Embryonic facial prominence (tissue), 1 donor: ENCODE results near the gene RACGAP1.

Source experiments
- DNase-seq: peaks from one replicate; pipeline ENCODE4 v3.0.0-alpha.2; 2016; ENCODE audit errors: extremely low spot score

RACGAP1 gene

GRCh38 chr12:49954863-49955830 is 70.1 kb downstream of the RACGAP1 start:
- no peak for DNase-seq

- no peak for DNase-seq
Observed at GRCh38 chr12:49953961-49954846, 71.1 kb downstream of the RACGAP1 start.

GRCh38 chr12:49953151-49953550 is 72.1 kb downstream of the RACGAP1 start:
- DNase-seq, result no peak

GRCh38 chr12:49952391-49953055 is 72.8 kb downstream of the RACGAP1 start:
- no peak for DNase-seq

- DNase-seq, result no peak
Observed at GRCh38 chr12:49951411-49952240, 73.7 kb downstream of the RACGAP1 start.

- no peak for DNase-seq
Observed at GRCh38 chr12:49950273-49951251, 74.7 kb downstream of the RACGAP1 start, which contains the start of gene AQP2. Gene AQP2 (plus strand): TSS chr12:49950737. CDS start chr12:49950831, 94 bp downstream.

- DNase-seq, result no peak
Observed at GRCh38 chr12:49949866-49950265, 75.4 kb downstream of the RACGAP1 start.

- DNase-seq, result no peak
Observed at GRCh38 chr12:49948866-49949845, 76.1 kb downstream of the RACGAP1 start.

GRCh38 chr12:49947593-49948226 is 77.6 kb downstream of the RACGAP1 start:
- DNase-seq, result no peak

GRCh38 chr12:49946497-49946896 is 78.8 kb downstream of the RACGAP1 start:
- no peak for DNase-seq

GRCh38 chr12:49946086-49946485 is 79.2 kb downstream of the RACGAP1 start:
- no peak for DNase-seq

GRCh38 chr12:49945394-49946080 is 79.8 kb downstream of the RACGAP1 start:
- DNase-seq, result no peak

- DNase-seq, result no peak
Observed at GRCh38 chr12:49944718-49945117, 80.6 kb downstream of the RACGAP1 start.

- DNase-seq, result no peak
Observed at GRCh38 chr12:49944046-49944445, 81.2 kb downstream of the RACGAP1 start.

- DNase-seq, result no peak
Observed at GRCh38 chr12:49943625-49943960, 81.7 kb downstream of the RACGAP1 start.

GRCh38 chr12:49942921-49943624 is 82.2 kb downstream of the RACGAP1 start:
- no peak for DNase-seq

- no peak for DNase-seq
Observed at GRCh38 chr12:49942512-49942893, 82.8 kb downstream of the RACGAP1 start.
